ENCODE measurements around the gene NUMB.

Gene NUMB

DNA sequence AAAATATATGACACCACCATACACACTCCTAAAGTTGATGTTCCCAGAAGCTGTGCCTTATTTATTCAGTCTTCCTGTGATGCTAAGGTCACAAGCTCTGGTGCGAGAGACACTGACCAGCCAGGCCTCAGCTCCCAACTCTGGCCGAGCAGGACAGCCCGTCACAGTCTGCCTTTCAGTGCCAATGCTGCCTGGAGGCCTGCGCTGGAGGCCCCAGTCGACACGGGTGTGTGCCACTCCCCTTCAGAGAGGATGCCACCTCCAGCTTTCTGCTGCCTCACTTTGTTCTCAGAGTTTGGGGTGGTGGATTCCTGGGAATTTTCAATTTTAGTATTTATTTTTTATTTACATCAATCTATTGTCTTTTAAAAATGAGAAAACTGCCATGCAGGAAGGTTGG lies 228.3 kb downstream of the NUMB start:
- H3K27me3 ChIP-seq (ENCODE audit: control insufficient read depth in 1 of 2, insufficient read depth in 2 of 2, low read length in 2 of 2) = peaks cover 0 to 2% of the 10 kb centered on the region in 2 donors
- no peak overlapping the region for H3K9ac ChIP-seq (ENCODE audit: low read length in 2 of 2)
- H3K4me1 ChIP-seq (ENCODE audit: control insufficient read depth, insufficient read depth, low read length) = peaks cover 23% of the 10 kb centered on the region
- no peak overlapping the region for H3K27ac ChIP-seq (ENCODE audit: low read length)
- no peaks in the 10 kb centered on the region for H3K36me3 ChIP-seq (ENCODE audit: control insufficient read depth in 2 of 2, insufficient read depth in 2 of 2, low read length in 2 of 2)
- no peaks in the 10 kb centered on the region for H3K9me3 ChIP-seq (ENCODE audit: control insufficient read depth in 2 of 2, low read length in 2 of 2)
- H3K4me3 ChIP-seq (ENCODE audit: low read length in 2 of 2) = no peak overlapping the region

GRCh38 chr14:73227812-73228781 lies 230.2 kb downstream of the NUMB start:
- no peaks in the 10 kb centered on the region for H3K9me3 ChIP-seq (ENCODE audit: control insufficient read depth in 2 of 2, low read length in 2 of 2)
- H3K4me1 ChIP-seq (ENCODE audit: control insufficient read depth, insufficient read depth, low read length) = peaks cover 25% of the 10 kb centered on the region
- no peak overlapping the region for H3K9ac ChIP-seq (ENCODE audit: low read length in 2 of 2)
- peak overlapping the region; percentile 0 to 57 for H3K4me3 ChIP-seq (ENCODE audit: low read length in 2 of 2)
- H3K27me3 ChIP-seq (ENCODE audit: control insufficient read depth in 1 of 2, insufficient read depth in 2 of 2, low read length in 2 of 2) = no peaks in the 10 kb centered on the region
- H3K27ac ChIP-seq (ENCODE audit: low read length) = peak overlapping the region; percentile 18
- H3K36me3 ChIP-seq (ENCODE audit: control insufficient read depth in 2 of 2, insufficient read depth in 2 of 2, low read length in 2 of 2) = no peaks in the 10 kb centered on the region

GRCh38 chr14:73225496-73225895 lies 232.8 kb downstream of the NUMB start:
- H3K27me3 ChIP-seq (ENCODE audit: control insufficient read depth in 1 of 2, insufficient read depth in 2 of 2, low read length in 2 of 2) = no peaks in the 10 kb centered on the region
- H3K9me3 ChIP-seq (ENCODE audit: control insufficient read depth in 2 of 2, low read length in 2 of 2) = no peaks in the 10 kb centered on the region
- no peak overlapping the region for H3K27ac ChIP-seq (ENCODE audit: low read length)
- H3K9ac ChIP-seq (ENCODE audit: low read length in 2 of 2) = no peak overlapping the region
- peaks cover 0 to 6% of the 10 kb centered on the region in 2 donors for H3K36me3 ChIP-seq (ENCODE audit: control insufficient read depth in 2 of 2, insufficient read depth in 2 of 2, low read length in 2 of 2)
- peaks cover 24% of the 10 kb centered on the region for H3K4me1 ChIP-seq (ENCODE audit: control insufficient read depth, insufficient read depth, low read length)
- no peak overlapping the region for H3K4me3 ChIP-seq (ENCODE audit: low read length in 2 of 2)

Data from stomach smooth muscle (tissue), 2 donors.